SH-SY5Y (cell line): ENCODE results near the gene CHCHD3.

Experiments
- GATA2 ChIP-seq: IDR thresholded peaks from 2 replicates; pipeline ENCODE4 v1.6.1; 2011; ENCODE audit warnings: mild to moderate bottlenecking, low read depth, low read length
- GATA3 ChIP-seq: IDR thresholded peaks from 2 replicates; pipeline ENCODE4 v1.6.1; 2011; ENCODE audit warnings: low read depth, mild to moderate bottlenecking, low read length, moderate library complexity

GRCh38 chr7:132972745-132973144 lies 109.1 kb downstream of the CHCHD3 start:
- no peak for TF ChIP-seq GATA3
- TF ChIP-seq GATA2: no peak
